Liver (tissue), 9 donors: ENCODE measurements around the gene FARSB. TPM values are rescaled to one million over a fixed set of nuclear protein-coding genes. Genes with fewer than 3 reads are reported as not detected.

ENCODE experiments used
- DNase-seq: peaks from one replicate; pipeline ENCODE4 v3.0.0-alpha.2; 2017; ENCODE audit warnings: low spot score
- H3K27ac ChIP-seq, 2 donors: one replicate each; pipeline ENCODE4 v1.7.0; 2013; ENCODE audit warnings: inconsistent platforms in 2 of 2, low read length in 2 of 2, control low read depth in 1 of 2, low read depth in 1 of 2, mild to moderate bottlenecking in 1 of 2
- H3K27me3 ChIP-seq, 4 donors: one replicate each; pipeline versions ENCODE4 v1.6.1 to v1.7.0; 2013; ENCODE audit warnings: low read length in 3 of 4, inconsistent platforms in 1 of 4, mild to moderate bottlenecking in 1 of 4, moderate library complexity in 1 of 4; ENCODE audit not compliant: control insufficient read depth in 4 of 4, insufficient read depth in 4 of 4
- H3K36me3 ChIP-seq, 4 donors: one replicate each; pipeline versions ENCODE4 v1.6.1 to v1.7.0; 2013; ENCODE audit warnings: low read length in 3 of 4, mild to moderate bottlenecking in 3 of 4, low read depth in 1 of 4, moderate library complexity in 1 of 4; ENCODE audit not compliant: control insufficient read depth in 4 of 4, insufficient read depth in 3 of 4
- H3K4me1 ChIP-seq, 4 donors: one replicate each; pipeline versions ENCODE4 v1.6.1 to v1.7.0; 2013; ENCODE audit warnings: low read length in 3 of 4, mild to moderate bottlenecking in 3 of 4, moderate library complexity in 1 of 4; ENCODE audit not compliant: control insufficient read depth in 4 of 4, insufficient read depth in 4 of 4
- H3K4me3 ChIP-seq, 3 donors: one replicate each; pipeline versions ENCODE4 v1.6.1 to v1.7.0; 2013; ENCODE audit warnings: low read length in 3 of 3, control low read depth in 1 of 3, low read depth in 1 of 3, mild to moderate bottlenecking in 1 of 3
- H3K9ac ChIP-seq, 2 donors: one replicate each; pipeline ENCODE4 v1.7.0; 2013; ENCODE audit warnings: low read length in 2 of 2, mild to moderate bottlenecking in 2 of 2, moderate library complexity in 2 of 2, control low read depth in 1 of 2, low read depth in 1 of 2
- H3K9me3 ChIP-seq, 4 donors: one replicate each; pipeline versions ENCODE4 v1.6.1 to v1.7.0; 2013; ENCODE audit warnings: low read length in 3 of 4; ENCODE audit not compliant: control insufficient read depth in 4 of 4
- ATF3 ChIP-seq: IDR thresholded peaks from 2 replicates; pipeline ENCODE4 v1.6.1; 2016; ENCODE audit warnings: antibody characterized with exemption
- EGR1 ChIP-seq, 2 donors: IDR thresholded peaks; 2 replicates each; pipeline ENCODE4 v1.6.1; 2016 to 2018; ENCODE audit warnings: antibody characterized with exemption in 2 of 2, low read depth in 2 of 2
- FOXA1 ChIP-seq: IDR thresholded peaks from 2 replicates; pipeline ENCODE4 v1.6.1; 2016; ENCODE audit warnings: antibody characterized with exemption
- FOXA2 ChIP-seq: IDR thresholded peaks from 2 replicates; pipeline ENCODE4 v1.6.1; 2016; ENCODE audit warnings: antibody characterized with exemption
- GABPA ChIP-seq, 2 donors: IDR thresholded peaks in 1 of 2; conservative IDR thresholded peaks in 1 of 2; 2 replicates each; pipeline ENCODE4 v1.6.1; 2016; ENCODE audit warnings: antibody characterized with exemption in 2 of 2, mild to moderate bottlenecking in 1 of 2, moderate library complexity in 1 of 2
- HNF4A ChIP-seq, 2 donors: conservative IDR thresholded peaks; 2 replicates each; pipeline ENCODE4 v1.6.1; 2016; ENCODE audit warnings: antibody characterized with exemption in 2 of 2, mild to moderate bottlenecking in 2 of 2
- HNF4G ChIP-seq: IDR thresholded peaks from 2 replicates; pipeline ENCODE4 v1.6.1; 2016; ENCODE audit warnings: antibody characterized with exemption
- RAD21 ChIP-seq, 2 donors: IDR thresholded peaks; 2 replicates each; pipeline ENCODE4 v1.6.1; 2016; ENCODE audit warnings: antibody characterized with exemption in 2 of 2, mild to moderate bottlenecking in 2 of 2
- REST ChIP-seq: IDR thresholded peaks from 2 replicates; pipeline ENCODE4 v1.6.1; 2016; ENCODE audit warnings: antibody characterized with exemption, mild to moderate bottlenecking
- RXRA ChIP-seq, 2 donors: IDR thresholded peaks; 2 replicates each; pipeline ENCODE4 v1.6.1; 2017 to 2018; ENCODE audit warnings: antibody characterized with exemption in 2 of 2, mild to moderate bottlenecking in 1 of 2
- SP1 ChIP-seq: IDR thresholded peaks from 2 replicates; pipeline ENCODE4 v1.6.1; 2018; ENCODE audit warnings: antibody characterized with exemption, mild to moderate bottlenecking
- TAF1 ChIP-seq: conservative IDR thresholded peaks from 2 replicates; pipeline ENCODE4 v1.6.1; 2016; ENCODE audit warnings: antibody characterized with exemption, mild to moderate bottlenecking
- YY1 ChIP-seq: IDR thresholded peaks from 2 replicates; pipeline ENCODE4 v1.6.1; 2016; ENCODE audit warnings: antibody characterized with exemption, mild to moderate bottlenecking
- polyA plus RNA-seq, 2 donors: library from polyadenylated mRNA; stranded (reverse) in 1 of 2; unstranded in 1 of 2; fragments of 200-250 nt in 1 of 2; fragments of >200 nt in 1 of 2; fragmentation: Nextera tagmentation in 1 of 2; extraction: Ambion mirVana in 1 of 2; gene quantifications; one replicate each; pipeline versions ENCODE4 v1.2.1 to v1.2.3, GENCODE V29; 2013 to 2015
- total RNA-seq, 2 donors: library from RNA; depleted of rRNA; stranded (reverse); fragments of >200 nt; gene quantifications; one replicate each; pipeline ENCODE4 v1.2.3, GENCODE V29; 2014
- TF ChIP-seq, protein P1 (sequence below): IDR thresholded peaks from 2 replicates; pipeline ENCODE4 v1.6.1; 2016; ENCODE audit warnings: antibody characterized with exemption
- TF ChIP-seq, protein P2 (sequence below): IDR thresholded peaks from 2 replicates; pipeline ENCODE4 v1.6.1; 2016; ENCODE audit warnings: antibody characterized with exemption
- TF ChIP-seq, protein P3 (sequence below): fragments of 150-350 bp; IDR thresholded peaks from 2 replicates; pipeline ENCODE4 v1.5.1; 2017; ENCODE audit warnings: improper control_type of control experiment, low read depth, low read length; ENCODE audit not compliant: missing input control
- donor health status: healthy.
- donor health status: healthy.
- donor health status: healthy.
- donor health status: healthy.
- donor health status: healthy.

The FARSB gene
- total and polyA plus RNA-seq, 4 donors, result 5.5 to 9.7 (median 8.9) TPM

DNA sequence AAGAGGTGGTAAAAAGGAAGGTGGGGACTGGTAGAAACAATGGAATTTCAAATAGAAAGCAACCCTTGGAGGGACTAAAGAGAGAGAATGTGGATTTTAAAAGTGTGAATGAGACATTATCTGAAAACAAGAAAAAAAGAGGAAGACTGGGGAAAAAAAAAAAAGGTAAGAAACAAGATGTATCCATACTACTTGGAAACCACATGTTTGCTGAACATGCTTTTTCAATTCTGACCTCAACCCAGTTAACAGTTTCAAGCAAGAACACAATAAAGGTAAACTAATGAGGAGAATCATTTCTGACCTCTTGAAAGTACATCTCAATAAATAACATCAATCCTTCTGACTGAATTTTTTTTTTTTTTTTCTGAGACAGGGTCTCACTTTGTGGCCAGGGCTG, 2.6 kb downstream of the FARSB start:
- H3K27ac ChIP-seq, result no peak overlapping the region
- peaks cover 6 to 27% (median 10%) of the 10 kb centered on the region in 4 donors for H3K4me1 ChIP-seq
- no peaks in the 10 kb centered on the region for H3K9me3 ChIP-seq
- H3K36me3 ChIP-seq, result peaks cover 0 to 3% (median under 1%) of the 10 kb centered on the region in 4 donors
- H3K27me3 ChIP-seq, result no peaks in the 10 kb centered on the region
- no peak overlapping the region for H3K9ac ChIP-seq
- H3K4me3 ChIP-seq, result no peak overlapping the region
- DNase-seq, result no peak
- TF ChIP-seq TAF1, result no peak
- TF ChIP-seq GABPA (IDR thresholded peaks at IDR 0.05 in 1 of 2, conservative IDR thresholded peaks at IDR 0.05 in 1 of 2), result no peak
- TF ChIP-seq, protein P1, sequence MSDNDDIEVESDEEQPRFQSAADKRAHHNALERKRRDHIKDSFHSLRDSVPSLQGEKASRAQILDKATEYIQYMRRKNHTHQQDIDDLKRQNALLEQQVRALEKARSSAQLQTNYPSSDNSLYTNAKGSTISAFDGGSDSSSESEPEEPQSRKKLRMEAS, result no peak
- TF ChIP-seq ATF3, result no peak
- TF ChIP-seq REST, result no peak
- TF ChIP-seq YY1, result no peak
- no peak for TF ChIP-seq EGR1 (IDR thresholded peaks at IDR 0.05; ENCODE audit: low read depth in 2 of 2)
- TF ChIP-seq FOXA1, result no peak
- TF ChIP-seq, protein P2, sequence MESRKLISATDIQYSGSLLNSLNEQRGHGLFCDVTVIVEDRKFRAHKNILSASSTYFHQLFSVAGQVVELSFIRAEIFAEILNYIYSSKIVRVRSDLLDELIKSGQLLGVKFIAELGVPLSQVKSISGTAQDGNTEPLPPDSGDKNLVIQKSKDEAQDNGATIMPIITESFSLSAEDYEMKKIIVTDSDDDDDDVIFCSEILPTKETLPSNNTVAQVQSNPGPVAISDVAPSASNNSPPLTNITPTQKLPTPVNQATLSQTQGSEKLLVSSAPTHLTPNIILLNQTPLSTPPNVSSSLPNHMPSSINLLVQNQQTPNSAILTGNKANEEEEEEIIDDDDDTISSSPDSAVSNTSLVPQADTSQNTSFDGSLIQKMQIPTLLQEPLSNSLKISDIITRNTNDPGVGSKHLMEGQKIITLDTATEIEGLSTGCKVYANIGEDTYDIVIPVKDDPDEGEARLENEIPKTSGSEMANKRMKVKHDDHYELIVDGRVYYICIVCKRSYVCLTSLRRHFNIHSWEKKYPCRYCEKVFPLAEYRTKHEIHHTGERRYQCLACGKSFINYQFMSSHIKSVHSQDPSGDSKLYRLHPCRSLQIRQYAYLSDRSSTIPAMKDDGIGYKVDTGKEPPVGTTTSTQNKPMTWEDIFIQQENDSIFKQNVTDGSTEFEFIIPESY, result no peak
- TF ChIP-seq, protein P3, sequence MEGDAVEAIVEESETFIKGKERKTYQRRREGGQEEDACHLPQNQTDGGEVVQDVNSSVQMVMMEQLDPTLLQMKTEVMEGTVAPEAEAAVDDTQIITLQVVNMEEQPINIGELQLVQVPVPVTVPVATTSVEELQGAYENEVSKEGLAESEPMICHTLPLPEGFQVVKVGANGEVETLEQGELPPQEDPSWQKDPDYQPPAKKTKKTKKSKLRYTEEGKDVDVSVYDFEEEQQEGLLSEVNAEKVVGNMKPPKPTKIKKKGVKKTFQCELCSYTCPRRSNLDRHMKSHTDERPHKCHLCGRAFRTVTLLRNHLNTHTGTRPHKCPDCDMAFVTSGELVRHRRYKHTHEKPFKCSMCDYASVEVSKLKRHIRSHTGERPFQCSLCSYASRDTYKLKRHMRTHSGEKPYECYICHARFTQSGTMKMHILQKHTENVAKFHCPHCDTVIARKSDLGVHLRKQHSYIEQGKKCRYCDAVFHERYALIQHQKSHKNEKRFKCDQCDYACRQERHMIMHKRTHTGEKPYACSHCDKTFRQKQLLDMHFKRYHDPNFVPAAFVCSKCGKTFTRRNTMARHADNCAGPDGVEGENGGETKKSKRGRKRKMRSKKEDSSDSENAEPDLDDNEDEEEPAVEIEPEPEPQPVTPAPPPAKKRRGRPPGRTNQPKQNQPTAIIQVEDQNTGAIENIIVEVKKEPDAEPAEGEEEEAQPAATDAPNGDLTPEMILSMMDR, result no peak
- no peak for TF ChIP-seq RAD21 (IDR thresholded peaks at IDR 0.05)
- TF ChIP-seq HNF4G, result no peak
- TF ChIP-seq FOXA2, result no peak
- TF ChIP-seq RXRA (IDR thresholded peaks at IDR 0.05), result no peak
- no peak for TF ChIP-seq SP1
- no peak for TF ChIP-seq HNF4A (conservative IDR thresholded peaks at IDR 0.05)
